B cell (primary cell): ENCODE results near the gene GLI1. TPM values are rescaled to one million over a fixed set of nuclear protein-coding genes. Genes with fewer than 3 reads are reported as not detected.
"Not testable (repeated sequence)": the region's sequence is repeated elsewhere in the genome, so short reads cannot be mapped to it uniquely, and the experiment has no call there.

Experiments used
- ATAC-seq: fragments of 200-7000 bp; cut with Tn5 transposase; one replicate; pipeline ENCODE4 v1.10.0; 2021; ENCODE audit warnings: low read depth, mild to moderate bottlenecking, moderate number of reproducible peaks, moderate library complexity
- CTCF ChIA-PET: fragments of 350-600 bp; sonication (Branson Sonifier 250); formaldehyde crosslinking; loops from one replicate; lab custom pipeline; 2021; ENCODE audit warnings: antibody characterized with exemption, inconsistent platforms; lab: Charles Lee
- POLR2A ChIA-PET: fragments of 350-600 bp; sonication (Branson Sonifier 250); formaldehyde crosslinking; loops from one replicate; lab custom pipeline; 2021; ENCODE audit warnings: antibody characterized with exemption; lab: Charles Lee
- DNase-seq: peaks from one replicate; pipeline ENCODE4 v3.0.0; 2013
- H2AFZ ChIP-seq: 2 replicates; pipeline ENCODE4 v1.6.1; 2012; ENCODE audit warnings: mild to moderate bottlenecking, low read depth, low read length; ENCODE audit not compliant: insufficient read depth, poor library complexity, severe bottlenecking
- H3K27ac ChIP-seq, 2 donors: 1 replicate in 1 of 2; 2 replicates in 1 of 2; pipeline ENCODE4 v1.5.1; 2012 to 2013; ENCODE audit warnings: low read length in 2 of 2, mild to moderate bottlenecking in 2 of 2, moderate library complexity in 1 of 2
- H3K27me3 ChIP-seq, 4 experiments: fragments of 200-600 bp in 1 of 4; sonication (generic) in 1 of 4; replicated peaks in 1 of 4; 1 replicate in 2 of 4; 2 replicates in 2 of 4; pipeline versions ENCODE4 v1.6.1 to v1.7.0; 2013 to 2016; ENCODE audit warnings: low read length in 3 of 4, mild to moderate bottlenecking in 2 of 4, mixed read lengths in 1 of 4, moderate library complexity in 1 of 4; ENCODE audit not compliant: insufficient read depth in 4 of 4, control insufficient read depth in 3 of 4; ENCODE audit errors: control extremely low read depth in 1 of 4
- H3K36me3 ChIP-seq, 2 experiments: replicated peaks in 1 of 2; 1 replicate in 1 of 2; 2 replicates in 1 of 2; pipeline versions ENCODE4 v1.6.1 to v1.7.1; 2013; ENCODE audit warnings: low read length in 1 of 2; ENCODE audit not compliant: insufficient read depth in 2 of 2, control insufficient read depth in 1 of 2; ENCODE audit errors: control extremely low read depth in 1 of 2, extremely low read depth in 1 of 2
- H3K4me1 ChIP-seq, 2 donors: fragments of 200-600 bp in 1 of 2; sonication (generic) in 1 of 2; 1 replicate in 1 of 2; 2 replicates in 1 of 2; pipeline versions ENCODE4 v1.5.1 to v1.6.1; 2013 to 2017; ENCODE audit warnings: low read length in 2 of 2; ENCODE audit not compliant: control insufficient read depth in 2 of 2, insufficient read depth in 2 of 2
- H3K4me2 ChIP-seq: replicated peaks from 2 replicates; pipeline ENCODE3; 2012; ENCODE audit warnings: mild to moderate bottlenecking, low read depth, low read length; ENCODE audit not compliant: poor library complexity, severe bottlenecking
- H3K4me3 ChIP-seq, 5 experiments: fragments of 200-600 bp in 1 of 5; sonication (generic) in 1 of 5; 1 replicate in 3 of 5; 2 replicates in 2 of 5; pipeline versions ENCODE4 v1.5.1 to v1.7.0; 2011 to 2016; ENCODE audit warnings: low read length in 4 of 5, mild to moderate bottlenecking in 4 of 5, low read depth in 2 of 5, control low read depth in 1 of 5, moderate library complexity in 1 of 5; ENCODE audit not compliant: insufficient read depth in 1 of 5; ENCODE audit errors: control extremely low read depth in 1 of 5, extremely low read depth in 1 of 5
- H3K79me2 ChIP-seq: fragments of 200-600 bp; sonication (generic); one replicate; pipeline ENCODE4 v1.6.0; 2016; ENCODE audit warnings: low read length; ENCODE audit not compliant: control insufficient read depth, insufficient read depth
- H3K9ac ChIP-seq: fragments of 200-600 bp; sonication (generic); 2 replicates; pipeline ENCODE4 v1.6.1; 2017; ENCODE audit warnings: mild to moderate bottlenecking, low read length, moderate library complexity
- H3K9me3 ChIP-seq, 3 donors: one replicate each; pipeline versions ENCODE4 v1.6.1 to v1.7.1; 2013; ENCODE audit warnings: low read length in 2 of 3; ENCODE audit not compliant: control insufficient read depth in 2 of 3, insufficient read depth in 1 of 3; ENCODE audit errors: control extremely low read depth in 1 of 3
- H4K20me1 ChIP-seq: 2 replicates; pipeline ENCODE4 v1.6.0; 2012; ENCODE audit warnings: mild to moderate bottlenecking, low read length; ENCODE audit not compliant: insufficient read depth, control insufficient read depth, poor library complexity, severe bottlenecking
- H3K27ac Mint-ChIP-seq: one replicate; pipeline ENCODE4 v1.8.0; 2021; ENCODE audit warnings: mixed read lengths
- H3K27me3 Mint-ChIP-seq: one replicate; pipeline ENCODE4 v1.8.0; 2021; ENCODE audit warnings: mixed read lengths
- H3K4me1 Mint-ChIP-seq: one replicate; pipeline ENCODE4 v1.8.0; 2021; ENCODE audit warnings: mixed read lengths
- H3K4me3 Mint-ChIP-seq: one replicate; pipeline ENCODE4 v1.8.0; 2021; ENCODE audit warnings: mixed read lengths
- H3K9me3 Mint-ChIP-seq: one replicate; pipeline ENCODE4 v1.8.0; 2022; ENCODE audit warnings: mixed read lengths; ENCODE audit not compliant: insufficient read depth
- CTCF ChIP-seq: fragments of 200-600 bp; IDR thresholded peaks from one replicate; pipeline ENCODE4 v1.8.0; 2022; ENCODE audit warnings: antibody characterized with exemption, mild to moderate bottlenecking
- EZH2 ChIP-seq: IDR thresholded peaks from 2 replicates; pipeline ENCODE4 v1.6.1; 2012; ENCODE audit warnings: borderline replicate concordance, low read depth, mild to moderate bottlenecking, moderate library complexity, low read length; ENCODE audit not compliant: insufficient read depth, poor library complexity, severe bottlenecking
- WGBS: methylation state at CpG from one replicate; pipeline ENCODE4 v1.1.5; 2013; ENCODE audit warnings: missing lambda C conversion rate; ENCODE audit not compliant: insufficient coverage; 5-methylcytosine and 5-hydroxymethylcytosine counted together
- intact Hi-C: fragments of 100-400 bp; cut with micrococcal nuclease; formaldehyde crosslinking; loops from one replicate; pipeline ENCODE4 v1.10.0; 2022
- polyA plus RNA-seq: library from polyadenylated mRNA; depleted of rRNA; stranded (reverse); fragments of >200 nt; gene quantifications from 2 replicates; pipeline ENCODE4 v1.2.3, GENCODE V29; 2012
- total RNA-seq, 2 donors: library from RNA; stranded (reverse); fragments of 120-200 nt in 1 of 2; gene quantifications; 1 replicate in 1 of 2; 2 replicates in 1 of 2; pipeline versions ENCODE4 v1.2.3 to v1.2.4, GENCODE V29; 2013 to 2022

Gene GLI1
- total and polyA plus RNA-seq, 2 donors (not counting 1 experiment from before 2014, with no cell fraction given): 4.1 to 5.4 TPM

DNA sequence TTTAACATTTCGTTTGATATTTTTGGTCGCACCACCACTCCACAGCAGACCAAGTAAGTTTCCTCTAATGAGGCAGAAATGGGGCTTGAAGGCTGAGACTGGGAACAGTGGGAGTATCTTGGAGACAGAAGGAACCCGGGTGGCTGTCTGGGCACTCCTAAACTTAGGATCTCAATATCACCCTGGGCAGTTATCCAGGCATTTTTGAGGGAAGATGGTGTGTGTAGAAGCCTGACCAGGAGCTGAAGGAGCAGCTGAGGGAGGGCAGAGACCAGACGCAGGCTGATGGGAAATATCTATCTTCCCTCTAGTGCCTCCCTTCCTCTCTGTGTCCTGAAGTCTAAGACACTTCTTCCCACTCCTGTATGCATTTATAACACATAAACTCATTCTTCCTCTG, 39.0 kb downstream of the GLI1 start:
- no peaks in the 10 kb centered on the region for H3K9me3 Mint-ChIP-seq
- POLR2A ChIA-PET: no interaction called here

GRCh38 chr12:57500213-57500612, 40.6 kb downstream of the GLI1 start:
- intact Hi-C loops: no loop called here
- no peak overlapping the region for H3K4me2 ChIP-seq
- POLR2A ChIA-PET: interaction anchor here (0.8 kb wide), 1 partner anchor 16 kb away, joined by 3 read pairs; no protein-coding TSS in a partner anchor
- H3K4me3 Mint-ChIP-seq: no peak overlapping the region
- peaks cover 32% of the 10 kb centered on the region for H3K79me2 ChIP-seq
- H3K9ac ChIP-seq: no peak overlapping the region
- peaks cover 4% of the 10 kb centered on the region for H3K4me1 Mint-ChIP-seq
- ATAC-seq (no peak), DNase-seq (no peak)
- 98% methylated on average over 10 of the region's 11 CpGs for WGBS
- peaks cover 7 to 71% of the 10 kb centered on the region in 2 experiments for H3K36me3 ChIP-seq
- H2AFZ ChIP-seq: no peak overlapping the region
- no peaks in the 10 kb centered on the region for H3K4me1 ChIP-seq
- no peaks in the 10 kb centered on the region for H3K9me3 ChIP-seq
- H3K9me3 Mint-ChIP-seq: no peaks in the 10 kb centered on the region
- H3K27ac ChIP-seq: no peak overlapping the region
- H4K20me1 ChIP-seq: no peaks in the 10 kb centered on the region
- CTCF ChIA-PET: no interaction called here
- H3K4me3 ChIP-seq: no peak overlapping the region
- H3K27me3 ChIP-seq: no peaks in the 10 kb centered on the region
- no peak overlapping the region for H3K27ac Mint-ChIP-seq
- no peaks in the 10 kb centered on the region for H3K27me3 Mint-ChIP-seq
- TF ChIP-seq EZH2 (no peak), CTCF (no peak)

More for the DNA sequence above, 39.0 kb downstream of the GLI1 start:
- H3K9ac ChIP-seq: no peak overlapping the region
- TF ChIP-seq CTCF (no peak), EZH2 (no peak)
- no peaks in the 10 kb centered on the region for H3K4me1 ChIP-seq
- H3K4me1 Mint-ChIP-seq: peaks cover 4% of the 10 kb centered on the region
- no peaks in the 10 kb centered on the region for H3K9me3 ChIP-seq
- H3K27ac ChIP-seq: no peak overlapping the region
- no peak overlapping the region for H3K4me3 Mint-ChIP-seq
- no peak overlapping the region for H3K4me3 ChIP-seq
- H3K4me2 ChIP-seq: no peak overlapping the region
- H4K20me1 ChIP-seq: no peaks in the 10 kb centered on the region
- CTCF ChIA-PET: no interaction called here
- H3K27ac Mint-ChIP-seq: no peak overlapping the region
- H3K27me3 Mint-ChIP-seq: no peaks in the 10 kb centered on the region
- DNase-seq: no peak
- 100% methylated on average over 3 of the region's 4 CpGs for WGBS
- H2AFZ ChIP-seq: no peak overlapping the region
- no peak for ATAC-seq
- peaks cover 3 to 58% of the 10 kb centered on the region in 2 experiments for H3K36me3 ChIP-seq
- intact Hi-C loops: no loop called here
- H3K79me2 ChIP-seq: peaks cover 28% of the 10 kb centered on the region
- no peaks in the 10 kb centered on the region for H3K27me3 ChIP-seq

DNA sequence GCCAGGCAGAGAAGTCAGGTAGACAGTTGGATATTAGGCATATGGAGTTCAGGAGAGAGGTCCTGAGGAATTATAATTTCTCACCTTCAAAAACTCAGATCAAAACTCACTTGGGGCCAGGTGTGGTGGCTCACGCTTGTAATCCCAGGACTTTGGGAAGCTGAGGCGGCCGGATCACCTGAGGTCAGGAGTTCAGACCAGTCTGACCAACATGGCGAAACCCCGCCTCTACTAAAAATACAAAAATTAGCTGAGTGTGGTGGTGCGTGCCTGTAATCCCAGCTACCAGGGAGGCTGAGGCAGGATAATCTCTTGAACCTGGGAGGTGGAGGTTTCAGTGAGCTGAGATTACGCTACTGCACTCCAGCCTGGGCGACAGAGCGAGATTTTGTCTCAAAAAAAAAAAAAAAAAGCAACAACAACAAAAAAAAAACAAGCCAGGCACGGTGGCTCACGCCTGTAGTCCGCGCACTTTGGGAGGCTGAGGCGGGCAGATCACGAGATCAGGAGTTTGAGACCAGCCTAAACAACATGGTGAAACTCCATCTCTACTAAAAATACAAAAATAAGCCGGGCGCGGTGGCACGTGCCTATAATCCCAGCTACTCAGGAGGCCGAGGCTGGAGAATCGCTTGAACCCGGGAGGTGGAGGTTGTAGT, 42.9 kb downstream of the GLI1 start:
- WGBS: no CpG with 5 or more reads among the region's 22 CpGs
- ATAC-seq, H3K27ac Mint-ChIP-seq, H3K4me1 ChIP-seq, CTCF ChIA-PET, H3K27me3 ChIP-seq, intact Hi-C loops, H2AFZ ChIP-seq, H3K27ac ChIP-seq, H3K4me3 Mint-ChIP-seq, H4K20me1 ChIP-seq, DNase-seq, H3K4me2 ChIP-seq, H3K4me3 ChIP-seq, H3K4me1 Mint-ChIP-seq, H3K9me3 Mint-ChIP-seq, H3K9ac ChIP-seq, H3K9me3 ChIP-seq, H3K27me3 Mint-ChIP-seq: not testable (repeated sequence)
- Histone ChIP-seq H3K79me2 (peaks cover 32% of the 10 kb centered on the region), H3K36me3 (peaks cover 7 to 69% of the 10 kb centered on the region in 2 experiments)
- POLR2A ChIA-PET: interaction anchor here (0.6 to 1.0 kb wide), 3 partner anchors 10 to 23 kb away, joined by 4 to 5 read pairs (median 5); no protein-coding TSS in a partner anchor
